ENCODE results near the gene SP140.
A peak's percentile ranks its signal among the peaks of the same experiment; 100 is the strongest.

The SP140 gene

DNA sequence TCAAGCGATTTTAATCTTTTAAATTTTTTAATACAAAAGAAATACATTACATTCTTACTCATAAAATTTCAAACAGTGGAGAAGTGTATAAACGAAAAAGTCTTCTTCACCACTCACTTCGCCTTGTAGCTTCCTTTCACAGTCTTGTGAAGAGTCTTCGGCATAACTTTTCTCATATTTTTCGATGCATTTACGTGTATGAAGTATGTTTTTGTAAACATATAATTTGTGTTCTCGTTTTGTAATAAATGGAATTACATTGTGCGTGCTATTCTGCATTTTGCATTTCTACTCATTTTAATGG, 102.6 kb downstream of the SP140 start:
- Histone ChIP-seq H2BK120ac (ENCODE audit: low read depth, low read length) (no peak overlapping the region), H2BK15ac (ENCODE audit: low read depth, poor library complexity, severe bottlenecking) (no peak overlapping the region), H2BK12ac (ENCODE audit: low read length in 2 of 2) (no peak overlapping the region), H4K91ac (ENCODE audit: low read length) (no peak overlapping the region), H3K4me3 (ENCODE audit: insufficient read depth in 1 of 2, low read depth in 1 of 2, low read length in 2 of 2) (peak overlapping the region in 1 of 2 experiments; percentile 87), H3K27ac (ENCODE audit: low read length, poor library complexity, severe bottlenecking) (no peak overlapping the region), H3K9me3 (ENCODE audit: control insufficient read depth, low read length) (peaks cover 6% of the 10 kb centered on the region), H3K4ac (ENCODE audit: low read depth in 1 of 2, low read length in 2 of 2) (no peak overlapping the region), H3K79me1 (replicated peaks; ENCODE audit: low read length, poor library complexity, severe bottlenecking) (peaks cover 7% of the 10 kb centered on the region), H2AFZ (ENCODE audit: low read depth, low read length) (no peak overlapping the region), H3K36me3 (ENCODE audit: control insufficient read depth in 1 of 2, insufficient read depth in 2 of 2, low read depth in 1 of 2, low read length in 2 of 2) (peaks cover 0 to 28% of the 10 kb centered on the region in 2 experiments), H3K18ac (ENCODE audit: low read depth in 1 of 2, low read length in 2 of 2) (no peak overlapping the region), H2BK5ac (ENCODE audit: low read depth, low read length, poor library complexity, severe bottlenecking) (no peak overlapping the region), H3K9ac (ENCODE audit: low read length) (no peak overlapping the region), H3K23ac (ENCODE audit: low read length in 2 of 2) (no peak overlapping the region), H3K4me2 (ENCODE audit: low read length, poor library complexity, severe bottlenecking) (peak overlapping the region; percentile 25), H4K8ac (ENCODE audit: low read length) (no peak overlapping the region), H3K14ac (ENCODE audit: low read length in 2 of 2) (no peak overlapping the region), H3K27me3 (ENCODE audit: control insufficient read depth in 1 of 2, insufficient read depth in 1 of 2, low read length in 2 of 2) (no peaks in the 10 kb centered on the region), H3K4me1 (ENCODE audit: control insufficient read depth, insufficient read depth, low read depth, low read length) (peaks cover 10% of the 10 kb centered on the region), H2AK5ac (ENCODE audit: low read length, severe bottlenecking) (no peak overlapping the region)
- 97% methylated on average over 6 of the region's 8 CpGs for WGBS
- no peak for DNase-seq

DNA sequence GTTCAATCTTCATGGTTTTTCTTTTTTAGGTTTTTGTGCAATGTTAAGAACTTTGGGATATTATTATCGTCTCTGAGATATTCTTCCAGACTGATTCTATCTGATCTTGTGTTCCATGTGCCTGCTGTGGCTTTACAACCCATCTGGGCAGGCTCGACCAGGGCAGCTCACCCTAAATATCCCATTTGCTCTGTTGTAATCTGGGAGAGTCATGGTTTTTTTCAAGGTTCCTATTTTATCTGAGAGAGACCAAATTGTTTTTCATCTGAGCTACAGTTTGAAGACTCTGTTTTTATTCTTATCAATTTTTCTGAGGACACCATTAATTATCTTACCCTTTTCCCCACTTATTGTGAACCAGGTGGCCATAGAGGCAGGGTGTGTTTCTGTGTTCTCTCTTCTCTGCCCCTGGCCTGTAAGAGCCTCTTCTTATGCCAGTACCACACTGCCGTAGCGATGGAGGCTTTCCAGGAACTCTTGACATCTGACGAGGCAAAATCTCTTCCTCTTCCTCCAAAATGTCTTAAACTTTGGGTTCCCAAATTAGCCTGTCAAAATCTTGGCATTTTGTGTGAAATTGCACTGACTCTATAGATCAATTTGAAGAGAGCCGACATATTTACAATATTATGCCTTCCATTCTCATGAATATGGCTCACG, 104.5 kb downstream of the SP140 start:
- no peak overlapping the region for H2BK12ac ChIP-seq (ENCODE audit: low read length in 2 of 2)
- H4K91ac ChIP-seq (ENCODE audit: low read length): no peak overlapping the region
- no peak overlapping the region for H3K4me3 ChIP-seq (ENCODE audit: insufficient read depth in 1 of 2, low read depth in 1 of 2, low read length in 2 of 2)
- H3K36me3 ChIP-seq (ENCODE audit: control insufficient read depth in 1 of 2, insufficient read depth in 2 of 2, low read depth in 1 of 2, low read length in 2 of 2): peaks cover 0 to 40% of the 10 kb centered on the region in 2 experiments
- no peak overlapping the region for H3K23ac ChIP-seq (ENCODE audit: low read length in 2 of 2)
- peaks cover 10% of the 10 kb centered on the region for H3K4me1 ChIP-seq (ENCODE audit: control insufficient read depth, insufficient read depth, low read depth, low read length)
- H2BK15ac ChIP-seq (ENCODE audit: low read depth, poor library complexity, severe bottlenecking): no peak overlapping the region
- no peak overlapping the region for H3K27ac ChIP-seq (ENCODE audit: low read length, poor library complexity, severe bottlenecking)
- H3K14ac ChIP-seq (ENCODE audit: low read length in 2 of 2): no peak overlapping the region
- H2BK5ac ChIP-seq (ENCODE audit: low read depth, low read length, poor library complexity, severe bottlenecking): no peak overlapping the region
- H3K9ac ChIP-seq (ENCODE audit: low read length): no peak overlapping the region
- no peaks in the 10 kb centered on the region for H3K9me3 ChIP-seq (ENCODE audit: control insufficient read depth, low read length)
- H3K4ac ChIP-seq (ENCODE audit: low read depth in 1 of 2, low read length in 2 of 2): no peak overlapping the region
- H3K18ac ChIP-seq (ENCODE audit: low read depth in 1 of 2, low read length in 2 of 2): no peak overlapping the region
- H3K27me3 ChIP-seq (ENCODE audit: control insufficient read depth in 1 of 2, insufficient read depth in 1 of 2, low read length in 2 of 2): no peaks in the 10 kb centered on the region
- no peak overlapping the region for H2BK120ac ChIP-seq (ENCODE audit: low read depth, low read length)
- no peak overlapping the region for H4K8ac ChIP-seq (ENCODE audit: low read length)
- 94% methylated on average over 5 of the region's 7 CpGs for WGBS
- H3K79me1 ChIP-seq (replicated peaks; ENCODE audit: low read length, poor library complexity, severe bottlenecking): peaks cover 9% of the 10 kb centered on the region
- no peak overlapping the region for H2AK5ac ChIP-seq (ENCODE audit: low read length, severe bottlenecking)
- H2AFZ ChIP-seq (ENCODE audit: low read depth, low read length): no peak overlapping the region
- no peak overlapping the region for H3K4me2 ChIP-seq (ENCODE audit: low read length, poor library complexity, severe bottlenecking)
- no peak for DNase-seq

DNA sequence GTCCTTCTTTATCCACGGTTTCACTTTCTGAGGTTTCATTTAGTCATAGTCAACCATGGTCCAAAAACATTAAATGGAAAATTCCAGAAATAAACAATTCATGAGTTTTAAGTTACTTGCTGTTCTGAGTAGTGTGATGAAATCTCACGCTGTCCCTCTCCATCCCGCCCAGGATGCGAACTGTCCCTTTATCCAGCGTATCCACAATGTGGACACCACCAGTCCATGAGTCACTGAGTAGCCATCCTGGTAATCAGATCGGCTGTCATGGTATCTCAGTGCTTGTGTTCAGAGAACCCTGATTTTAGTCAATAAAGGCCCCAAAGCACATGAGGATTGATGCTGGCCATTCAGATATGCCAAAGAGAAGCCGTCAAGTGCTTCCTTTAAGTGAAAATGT, 105.2 kb downstream of the SP140 start:
- DNase-seq: peak; percentile 84
- no peak overlapping the region for H2AFZ ChIP-seq (ENCODE audit: low read depth, low read length)
- H3K27ac ChIP-seq (ENCODE audit: low read length, poor library complexity, severe bottlenecking): no peak overlapping the region
- H3K14ac ChIP-seq (ENCODE audit: low read length in 2 of 2): no peak overlapping the region
- H3K23ac ChIP-seq (ENCODE audit: low read length in 2 of 2): no peak overlapping the region
- H3K4me1 ChIP-seq (ENCODE audit: control insufficient read depth, insufficient read depth, low read depth, low read length): peaks cover 7% of the 10 kb centered on the region
- H3K4me2 ChIP-seq (ENCODE audit: low read length, poor library complexity, severe bottlenecking): no peak overlapping the region
- peaks cover 11% of the 10 kb centered on the region for H3K79me1 ChIP-seq (replicated peaks; ENCODE audit: low read length, poor library complexity, severe bottlenecking)
- no peak overlapping the region for H2BK120ac ChIP-seq (ENCODE audit: low read depth, low read length)
- no peak overlapping the region for H3K4ac ChIP-seq (ENCODE audit: low read depth in 1 of 2, low read length in 2 of 2)
- H4K8ac ChIP-seq (ENCODE audit: low read length): no peak overlapping the region
- no peak overlapping the region for H2BK5ac ChIP-seq (ENCODE audit: low read depth, low read length, poor library complexity, severe bottlenecking)
- H2BK15ac ChIP-seq (ENCODE audit: low read depth, poor library complexity, severe bottlenecking): no peak overlapping the region
- H3K4me3 ChIP-seq (ENCODE audit: insufficient read depth in 1 of 2, low read depth in 1 of 2, low read length in 2 of 2): no peak overlapping the region
- no peak overlapping the region for H2AK5ac ChIP-seq (ENCODE audit: low read length, severe bottlenecking)
- H3K27me3 ChIP-seq (ENCODE audit: control insufficient read depth in 1 of 2, insufficient read depth in 1 of 2, low read length in 2 of 2): no peaks in the 10 kb centered on the region
- no peak overlapping the region for H3K18ac ChIP-seq (ENCODE audit: low read depth in 1 of 2, low read length in 2 of 2)
- H3K9me3 ChIP-seq (ENCODE audit: control insufficient read depth, low read length): no peaks in the 10 kb centered on the region
- no peak overlapping the region for H4K91ac ChIP-seq (ENCODE audit: low read length)
- H2BK12ac ChIP-seq (ENCODE audit: low read length in 2 of 2): no peak overlapping the region
- peaks cover 0 to 44% of the 10 kb centered on the region in 2 experiments for H3K36me3 ChIP-seq (ENCODE audit: control insufficient read depth in 1 of 2, insufficient read depth in 2 of 2, low read depth in 1 of 2, low read length in 2 of 2)
- H3K9ac ChIP-seq (ENCODE audit: low read length): no peak overlapping the region
- 77% methylated on average over 6 of the region's 7 CpGs for WGBS

- no peak overlapping the region for H3K4me2 ChIP-seq (ENCODE audit: low read length, poor library complexity, severe bottlenecking)
- no peak overlapping the region for H4K8ac ChIP-seq (ENCODE audit: low read length)
- no peak overlapping the region for H2AK5ac ChIP-seq (ENCODE audit: low read length, severe bottlenecking)
- peak; percentile 24 for DNase-seq
- H2AFZ ChIP-seq (ENCODE audit: low read depth, low read length): no peak overlapping the region
- H3K4ac ChIP-seq (ENCODE audit: low read depth in 1 of 2, low read length in 2 of 2): no peak overlapping the region
- H3K4me3 ChIP-seq (ENCODE audit: insufficient read depth in 1 of 2, low read depth in 1 of 2, low read length in 2 of 2): no peak overlapping the region
- 60% methylated on average over 3 of the region's 3 CpGs for WGBS
- H3K27ac ChIP-seq (ENCODE audit: low read length, poor library complexity, severe bottlenecking): no peak overlapping the region
- H2BK15ac ChIP-seq (ENCODE audit: low read depth, poor library complexity, severe bottlenecking): no peak overlapping the region
- H3K9ac ChIP-seq (ENCODE audit: low read length): no peak overlapping the region
- no peaks in the 10 kb centered on the region for H3K27me3 ChIP-seq (ENCODE audit: control insufficient read depth in 1 of 2, insufficient read depth in 1 of 2, low read length in 2 of 2)
- peaks cover 2% of the 10 kb centered on the region for H3K4me1 ChIP-seq (ENCODE audit: control insufficient read depth, insufficient read depth, low read depth, low read length)
- H2BK5ac ChIP-seq (ENCODE audit: low read depth, low read length, poor library complexity, severe bottlenecking): no peak overlapping the region
- no peak overlapping the region for H3K23ac ChIP-seq (ENCODE audit: low read length in 2 of 2)
- H3K14ac ChIP-seq (ENCODE audit: low read length in 2 of 2): no peak overlapping the region
- peaks cover 0 to 41% of the 10 kb centered on the region in 2 experiments for H3K36me3 ChIP-seq (ENCODE audit: control insufficient read depth in 1 of 2, insufficient read depth in 2 of 2, low read depth in 1 of 2, low read length in 2 of 2)
- H3K79me1 ChIP-seq (replicated peaks; ENCODE audit: low read length, poor library complexity, severe bottlenecking): peaks cover 7% of the 10 kb centered on the region
- H3K9me3 ChIP-seq (ENCODE audit: control insufficient read depth, low read length): no peaks in the 10 kb centered on the region
- no peak overlapping the region for H2BK12ac ChIP-seq (ENCODE audit: low read length in 2 of 2)
- no peak overlapping the region for H2BK120ac ChIP-seq (ENCODE audit: low read depth, low read length)
- H4K91ac ChIP-seq (ENCODE audit: low read length): no peak overlapping the region
- H3K18ac ChIP-seq (ENCODE audit: low read depth in 1 of 2, low read length in 2 of 2): no peak overlapping the region
Measured at GRCh38 chr2:230335461-230335863, 109.9 kb downstream of the SP140 start.

Data from mesenchymal stem cell (in vitro differentiated cells and primary cell).